GM06990 (cell line): Measurements from ENCODE around the gene TLE1.

Experiments used
- DNase-seq: peaks from one replicate; pipeline ENCODE4 v3.0.0-alpha.2; 2011; ENCODE audit not compliant: insufficient read length; ENCODE audit errors: extremely low read depth
- H3K27me3 ChIP-seq: replicated peaks from 2 replicates; pipeline ENCODE4 v1.6.0; 2011; ENCODE audit warnings: low read length; ENCODE audit not compliant: control insufficient read depth, insufficient read depth
- H3K36me3 ChIP-seq: 2 replicates; pipeline ENCODE4 v1.5.1; 2011; ENCODE audit warnings: low read length; ENCODE audit not compliant: control insufficient read depth, insufficient read depth
- H3K4me3 ChIP-seq: replicated peaks from 2 replicates; pipeline ENCODE4 v1.5.1; 2011; ENCODE audit warnings: low read depth, mild to moderate bottlenecking, control low read depth, low read length
- CTCF ChIP-seq: IDR thresholded peaks from 2 replicates; pipeline ENCODE4 v1.5.1; 2011; ENCODE audit warnings: low read length, control low read depth, mild to moderate bottlenecking, inconsistent platforms; ENCODE audit not compliant: insufficient read depth, poor library complexity, severe bottlenecking

Gene TLE1

GRCh38 chr9:81565609-81566008 is 123.7 kb downstream of the TLE1 start:
- no peaks in the 10 kb centered on the region for H3K27me3 ChIP-seq
- no peak for DNase-seq
- TF ChIP-seq CTCF, result no peak
- H3K4me3 ChIP-seq, result no peak overlapping the region
- H3K36me3 ChIP-seq, result no peaks in the 10 kb centered on the region

- H3K36me3 ChIP-seq, result no peaks in the 10 kb centered on the region
- DNase-seq, result no peak
- H3K4me3 ChIP-seq, result no peak overlapping the region
- H3K27me3 ChIP-seq, result no peaks in the 10 kb centered on the region
- no peak for TF ChIP-seq CTCF
These were observed 124.2 kb downstream of the TLE1 start for GRCh38 chr9:81565144-81565543.

- DNase-seq, result no peak
- no peak overlapping the region for H3K4me3 ChIP-seq
- TF ChIP-seq CTCF, result no peak
These were observed 124.7 kb downstream of the TLE1 start for GRCh38 chr9:81564632-81565031.

GRCh38 chr9:81563739-81564138 is 125.6 kb downstream of the TLE1 start:
- no peaks in the 10 kb centered on the region for H3K36me3 ChIP-seq
- H3K4me3 ChIP-seq, result no peak overlapping the region
- no peaks in the 10 kb centered on the region for H3K27me3 ChIP-seq
- no peak for DNase-seq
- TF ChIP-seq CTCF, result no peak

More at GRCh38 chr9:81564632-81565031, 124.7 kb downstream of the TLE1 start:
- no peaks in the 10 kb centered on the region for H3K36me3 ChIP-seq
- no peaks in the 10 kb centered on the region for H3K27me3 ChIP-seq

- Histone ChIP-seq H3K4me3 (no peak overlapping the region), H3K27me3 (no peaks in the 10 kb centered on the region), H3K36me3 (no peaks in the 10 kb centered on the region)
- TF ChIP-seq CTCF, result no peak
- no peak for DNase-seq
These were observed 126.3 kb downstream of the TLE1 start for GRCh38 chr9:81563020-81563407.
